Mucosa of rectum (tissue), 2 donors: Measurements from ENCODE around the gene MVB12B.

Source experiments
- H3K27ac ChIP-seq, 2 donors: one replicate each; pipeline ENCODE4 v1.7.0; 2013; ENCODE audit warnings: inconsistent platforms in 2 of 2, low read depth in 2 of 2, low read length in 2 of 2
- H3K27me3 ChIP-seq, 2 donors: one replicate each; pipeline ENCODE4 v1.7.0; 2013; ENCODE audit warnings: low read length in 2 of 2; ENCODE audit not compliant: control insufficient read depth in 2 of 2, insufficient read depth in 2 of 2
- H3K36me3 ChIP-seq, 2 donors: one replicate each; pipeline ENCODE4 v1.7.0; 2013; ENCODE audit warnings: low read length in 2 of 2; ENCODE audit not compliant: control insufficient read depth in 2 of 2, insufficient read depth in 2 of 2
- H3K4me1 ChIP-seq, 2 donors: one replicate each; pipeline ENCODE4 v1.7.0; 2013; ENCODE audit warnings: low read length in 2 of 2, mild to moderate bottlenecking in 1 of 2; ENCODE audit not compliant: control insufficient read depth in 2 of 2, insufficient read depth in 2 of 2
- H3K4me3 ChIP-seq, 2 donors: one replicate each; pipeline ENCODE4 v1.7.0; 2013; ENCODE audit warnings: low read length in 2 of 2
- H3K9ac ChIP-seq, 2 donors: one replicate each; pipeline ENCODE4 v1.7.0; 2013; ENCODE audit warnings: low read length in 2 of 2, low read depth in 1 of 2, mild to moderate bottlenecking in 1 of 2
- H3K9me3 ChIP-seq, 2 donors: one replicate each; pipeline ENCODE4 v1.7.0; 2013; ENCODE audit warnings: low read length in 2 of 2; ENCODE audit not compliant: control insufficient read depth in 2 of 2
- donor health status: healthy.
- donor health status: Normal muscosa, but diverticular disease.

The MVB12B gene

GRCh38 chr9:126516936-126517832, 190.6 kb downstream of the MVB12B start:
- H3K27ac ChIP-seq, result peak overlapping the region; percentile 43 to 58
- H3K27me3 ChIP-seq, result peaks cover 33 to 59% of the 10 kb centered on the region in 2 donors
- H3K4me1 ChIP-seq, result peaks cover 2 to 5% of the 10 kb centered on the region in 2 donors

GRCh38 chr9:126517833-126518356, 191.3 kb downstream of the MVB12B start:
- Histone ChIP-seq H3K9me3 (no peaks in the 10 kb centered on the region), H3K4me1 (peaks cover 2 to 5% of the 10 kb centered on the region in 2 donors), H3K36me3 (no peaks in the 10 kb centered on the region), H3K27me3 (peaks cover 37 to 59% of the 10 kb centered on the region in 2 donors), H3K9ac (no peak overlapping the region), H3K27ac (no peak overlapping the region), H3K4me3 (no peak overlapping the region)

More at GRCh38 chr9:126516936-126517832, 190.6 kb downstream of the MVB12B start:
- no peaks in the 10 kb centered on the region for H3K9me3 ChIP-seq
- no peak overlapping the region for H3K9ac ChIP-seq
- H3K36me3 ChIP-seq, result no peaks in the 10 kb centered on the region
- peak overlapping the region; percentile 31 to 57 for H3K4me3 ChIP-seq

GRCh38 chr9:126518763-126519162, 192.1 kb downstream of the MVB12B start:
- Histone ChIP-seq H3K9me3 (no peaks in the 10 kb centered on the region), H3K4me3 (no peak overlapping the region), H3K36me3 (no peaks in the 10 kb centered on the region), H3K27me3 (peaks cover 29 to 54% of the 10 kb centered on the region in 2 donors), H3K27ac (no peak overlapping the region), H3K9ac (no peak overlapping the region), H3K4me1 (peaks cover 2 to 5% of the 10 kb centered on the region in 2 donors)

GRCh38 chr9:126519660-126520420, 193.2 kb downstream of the MVB12B start:
- no peak overlapping the region for H3K4me3 ChIP-seq
- H3K9ac ChIP-seq, result no peak overlapping the region
- H3K27me3 ChIP-seq, result peaks cover 31 to 59% of the 10 kb centered on the region in 2 donors
- peaks cover 2 to 5% of the 10 kb centered on the region in 2 donors for H3K4me1 ChIP-seq
- no peaks in the 10 kb centered on the region for H3K9me3 ChIP-seq
- no peaks in the 10 kb centered on the region for H3K36me3 ChIP-seq
- H3K27ac ChIP-seq, result no peak overlapping the region

- peaks cover 28 to 59% of the 10 kb centered on the region in 2 donors for H3K27me3 ChIP-seq
- H3K27ac ChIP-seq, result no peak overlapping the region
- H3K36me3 ChIP-seq, result no peaks in the 10 kb centered on the region
- no peak overlapping the region for H3K9ac ChIP-seq
- H3K9me3 ChIP-seq, result no peaks in the 10 kb centered on the region
- H3K4me3 ChIP-seq, result no peak overlapping the region
- H3K4me1 ChIP-seq, result peaks cover 2 to 5% of the 10 kb centered on the region in 2 donors
Observed at GRCh38 chr9:126520453-126520852, 193.8 kb downstream of the MVB12B start.

- H3K27me3 ChIP-seq, result peaks cover 25 to 55% of the 10 kb centered on the region in 2 donors
- H3K4me3 ChIP-seq, result no peak overlapping the region
- H3K4me1 ChIP-seq, result peaks cover 2 to 5% of the 10 kb centered on the region in 2 donors
- no peak overlapping the region for H3K27ac ChIP-seq
- H3K9me3 ChIP-seq, result no peaks in the 10 kb centered on the region
- H3K36me3 ChIP-seq, result no peaks in the 10 kb centered on the region
- no peak overlapping the region for H3K9ac ChIP-seq
Observed at GRCh38 chr9:126521089-126521488, 194.5 kb downstream of the MVB12B start.

- Histone ChIP-seq H3K36me3 (no peaks in the 10 kb centered on the region), H3K4me3 (no peak overlapping the region), H3K27ac (no peak overlapping the region), H3K4me1 (peaks cover 2 to 4% of the 10 kb centered on the region in 2 donors), H3K9ac (no peak overlapping the region), H3K9me3 (no peaks in the 10 kb centered on the region), H3K27me3 (peaks cover 26 to 53% of the 10 kb centered on the region in 2 donors)
Observed at GRCh38 chr9:126521551-126521950, 194.9 kb downstream of the MVB12B start.

- Histone ChIP-seq H3K9ac (no peak overlapping the region), H3K9me3 (no peaks in the 10 kb centered on the region), H3K27me3 (peaks cover 23 to 48% of the 10 kb centered on the region in 2 donors), H3K36me3 (no peaks in the 10 kb centered on the region), H3K4me3 (no peak overlapping the region), H3K27ac (no peak overlapping the region), H3K4me1 (peaks cover 0 to 2% of the 10 kb centered on the region in 2 donors)
Observed at GRCh38 chr9:126521976-126522590, 195.5 kb downstream of the MVB12B start.

- Histone ChIP-seq H3K9ac (no peak overlapping the region), H3K27me3 (peaks cover 23 to 41% of the 10 kb centered on the region in 2 donors), H3K4me1 (peaks cover 0 to 2% of the 10 kb centered on the region in 2 donors), H3K9me3 (no peaks in the 10 kb centered on the region), H3K4me3 (no peak overlapping the region), H3K36me3 (no peaks in the 10 kb centered on the region), H3K27ac (no peak overlapping the region)
Observed at GRCh38 chr9:126522612-126523356, 196.2 kb downstream of the MVB12B start.
